HS-27A (cell line): ENCODE data around the gene SETBP1.
A peak's percentile ranks its signal among the peaks of the same experiment; 100 is the strongest.

ENCODE experiments used
- DNase-seq: peaks from one replicate; pipeline ENCODE4 v3.0.0-alpha.2; 2012; ENCODE audit warnings: low read depth, missing footprints

The SETBP1 gene

DNA sequence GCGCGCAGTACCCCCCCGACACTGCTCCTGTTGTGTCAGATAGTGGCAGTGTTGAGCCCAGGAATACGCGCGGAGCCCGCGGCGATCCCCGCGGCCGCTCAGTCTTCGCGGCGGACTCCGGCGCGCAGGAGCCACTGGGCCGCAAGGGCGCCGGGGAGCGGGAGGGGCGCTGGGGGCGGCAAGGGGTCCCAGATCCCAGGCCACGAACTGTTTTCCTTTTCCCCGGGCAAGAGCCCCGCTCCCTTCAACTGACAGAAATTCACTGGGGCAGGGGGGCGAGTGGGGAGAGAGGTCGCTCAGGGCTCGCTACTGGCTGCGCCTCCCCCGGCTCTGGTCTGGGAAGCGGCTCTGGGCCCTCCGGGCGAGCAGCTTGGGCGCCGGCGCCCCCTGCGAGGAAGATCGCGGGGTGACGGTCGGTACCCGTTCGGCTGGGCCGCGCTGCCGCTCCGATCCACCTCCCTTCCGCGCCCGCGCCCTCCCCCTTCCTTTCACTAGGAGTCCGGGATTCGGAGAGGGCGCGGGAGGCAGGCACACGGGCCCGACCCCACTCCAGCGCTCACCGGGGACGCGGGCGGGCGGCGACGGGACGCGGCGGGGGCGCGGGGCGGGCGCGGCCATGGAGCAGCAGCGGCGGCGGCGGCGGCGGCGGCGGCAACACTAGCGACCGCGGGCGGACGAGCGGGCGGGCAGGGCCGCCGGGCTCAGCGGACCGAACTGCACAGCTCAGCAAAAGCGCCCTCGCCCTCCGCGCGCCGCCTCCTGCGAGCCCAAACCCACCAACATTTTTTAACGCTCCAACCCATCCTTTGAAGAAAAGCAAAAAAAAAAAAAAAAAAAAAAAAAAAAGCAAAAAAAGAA, 1.4 kb upstream of the SETBP1 start:
- DNase-seq: peak; percentile 59

DNA sequence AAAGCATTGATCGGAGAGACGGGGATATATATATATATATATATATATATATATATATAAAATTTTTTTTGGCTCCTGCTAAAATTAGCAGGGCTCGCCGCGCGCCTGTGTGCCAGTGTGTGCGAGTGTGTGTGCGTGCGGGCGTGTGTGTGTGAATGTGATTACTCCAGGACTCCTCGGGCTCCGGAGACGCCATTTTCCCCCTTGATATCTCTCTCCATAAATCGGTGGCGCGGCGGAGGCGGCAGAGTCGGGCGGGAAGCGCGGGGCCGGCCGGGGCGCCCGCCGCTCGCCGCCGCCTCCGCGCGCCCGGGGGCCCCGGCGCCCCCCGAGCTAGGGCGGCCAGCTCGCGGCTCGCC, 795 bp upstream of the SETBP1 start:
- peak; percentile 12 for DNase-seq

DNA sequence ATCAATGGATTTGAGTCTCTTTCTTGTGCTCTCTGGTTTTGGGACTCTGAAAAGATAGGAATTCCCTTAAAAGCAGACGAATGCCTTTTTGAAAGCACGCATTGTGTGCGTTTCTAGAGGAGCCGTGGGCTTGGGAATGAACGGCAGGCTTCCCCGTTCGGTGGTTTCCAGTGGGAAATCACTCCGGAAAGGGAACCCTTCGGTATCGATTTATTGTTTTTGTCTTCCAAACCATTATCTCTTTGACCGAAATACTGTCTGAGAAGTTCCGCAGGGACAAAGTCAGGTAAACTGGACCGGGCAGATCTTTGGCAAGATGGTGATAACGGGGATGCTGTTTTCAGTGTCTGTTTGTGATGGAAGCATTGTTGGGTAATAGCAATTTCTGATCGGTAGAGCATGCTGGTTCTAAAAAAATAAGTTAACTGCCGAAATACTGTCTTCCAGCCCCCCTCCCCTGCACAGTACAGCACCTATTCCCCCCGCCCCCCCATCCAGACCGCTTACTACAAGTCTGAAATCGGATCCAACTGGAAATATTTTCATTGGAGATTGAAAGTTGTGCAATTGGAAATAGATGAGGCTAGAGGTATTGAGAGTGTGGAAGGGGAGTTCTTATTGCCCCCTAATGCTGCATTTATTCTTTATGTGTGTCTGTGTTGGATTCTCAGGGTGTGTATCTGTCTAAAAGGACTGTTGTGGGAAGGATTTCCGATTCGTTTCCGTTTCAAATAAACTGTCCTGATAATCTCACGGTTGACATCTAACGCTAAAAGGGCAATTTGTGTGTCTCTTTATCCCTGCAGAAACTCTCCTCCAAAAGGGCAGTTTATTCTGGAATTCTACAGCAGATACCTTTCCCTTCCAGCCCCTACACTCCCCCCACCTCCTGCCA, 635 bp downstream of the SETBP1 start:
- DNase-seq: no peak

DNA sequence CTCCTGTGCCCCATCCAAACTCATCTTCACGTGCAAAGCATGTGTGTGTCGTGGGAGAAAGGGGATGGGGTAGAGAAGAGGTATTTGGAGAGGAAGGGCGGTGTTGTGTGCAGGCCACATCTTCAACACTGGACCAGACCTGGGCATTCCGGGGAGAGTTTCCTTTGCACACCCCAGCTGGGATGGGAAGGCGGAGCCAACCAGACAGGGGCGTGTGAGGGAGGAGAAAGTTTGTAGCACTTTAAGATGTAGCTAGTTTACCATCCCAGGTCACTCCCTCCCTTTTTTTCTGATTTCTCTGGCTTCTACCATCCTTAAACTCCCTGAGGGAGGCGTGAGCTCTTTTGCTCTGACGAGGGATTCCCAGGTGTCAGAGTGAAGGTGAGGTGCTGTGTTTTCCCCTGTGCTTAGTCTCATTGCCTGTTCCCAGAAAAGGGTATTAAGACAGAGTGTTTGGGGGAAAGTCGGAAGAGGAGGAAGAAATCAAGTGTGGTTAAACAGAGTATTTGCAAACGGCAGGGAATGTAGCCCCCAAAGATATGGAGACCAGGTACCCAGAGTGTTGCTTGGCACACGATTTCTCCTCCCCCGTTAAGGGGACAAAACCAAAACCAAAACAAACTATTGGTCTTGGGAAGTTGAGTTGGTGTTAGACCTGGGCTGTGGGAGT, 1.6 kb downstream of the SETBP1 start:
- DNase-seq: no peak

DNA sequence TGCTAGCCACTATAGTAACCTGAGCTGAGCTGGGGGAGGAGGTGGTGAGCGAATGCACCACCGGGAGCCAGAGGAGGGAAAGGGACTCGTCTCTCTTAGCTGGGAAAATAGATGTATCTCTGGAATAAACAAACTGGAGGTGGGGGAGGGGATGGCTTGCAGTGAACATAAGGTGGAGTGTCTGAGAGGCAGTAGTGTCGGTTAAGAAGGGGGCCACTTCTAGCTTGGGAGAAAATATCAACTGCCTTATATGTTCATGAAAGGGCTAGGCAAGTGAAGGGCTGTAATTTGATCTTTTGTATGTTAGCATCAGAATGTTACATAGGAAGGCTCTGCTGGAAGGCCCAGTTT, 2.2 kb downstream of the SETBP1 start:
- DNase-seq: no peak

DNA sequence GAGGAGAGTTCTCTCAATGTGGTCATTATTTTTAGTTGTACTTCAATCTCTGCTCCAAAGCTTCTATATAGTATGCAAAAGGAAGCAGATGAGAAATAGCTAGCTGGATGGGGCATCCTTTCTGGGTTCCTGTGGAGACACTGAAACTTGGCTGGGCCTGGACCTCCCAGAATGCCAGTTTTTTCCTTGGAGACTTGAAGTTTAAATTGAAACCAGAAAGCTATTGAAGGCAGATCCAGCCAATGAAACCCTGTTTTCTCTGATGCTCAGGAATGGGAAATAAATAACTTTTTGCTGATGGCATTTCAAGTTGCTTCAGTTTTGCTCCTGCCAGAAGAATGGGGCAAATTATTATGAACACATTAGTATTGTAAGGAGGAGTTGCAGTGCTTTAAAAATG, 2.9 kb downstream of the SETBP1 start:
- DNase-seq: no peak

DNA sequence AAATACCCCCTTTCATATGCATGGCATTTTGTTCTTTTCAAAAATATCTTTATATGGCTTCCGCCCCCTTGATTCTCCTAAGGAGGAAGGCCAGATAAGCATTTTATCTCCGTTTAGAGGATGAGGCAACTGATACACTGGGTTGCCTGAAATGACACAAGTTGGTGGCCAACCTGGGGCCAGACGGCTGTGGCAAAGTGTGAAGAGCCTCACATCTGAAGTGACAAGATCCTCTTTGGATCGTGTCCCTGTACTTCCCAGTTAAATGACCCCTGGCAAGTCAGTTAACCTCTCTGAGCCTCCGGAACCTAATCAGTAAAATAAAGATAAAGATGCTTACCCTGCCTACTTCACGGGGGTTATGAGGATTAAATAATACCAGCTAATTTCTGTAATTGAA, 4.6 kb downstream of the SETBP1 start:
- no peak for DNase-seq

DNA sequence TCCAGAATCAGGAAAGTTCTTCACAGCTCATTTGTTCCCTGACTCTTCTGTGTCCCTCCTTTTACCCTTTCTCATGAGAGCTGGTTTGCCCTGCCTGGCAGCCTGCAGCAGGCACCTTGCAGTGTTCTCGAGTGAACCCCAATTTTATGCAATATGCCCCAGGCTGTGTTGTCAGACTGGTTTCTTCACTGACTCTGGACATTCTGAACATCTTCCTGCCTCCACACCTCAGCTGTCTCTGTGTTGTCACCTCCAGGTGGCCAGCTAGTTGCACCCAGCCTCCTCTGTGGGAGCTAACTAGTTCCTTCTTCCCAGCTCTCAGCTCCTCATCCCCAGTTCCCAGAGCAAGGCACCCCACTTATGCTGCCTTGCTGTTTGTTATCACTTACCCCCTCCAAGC, 5.5 kb downstream of the SETBP1 start:
- DNase-seq: no peak

DNA sequence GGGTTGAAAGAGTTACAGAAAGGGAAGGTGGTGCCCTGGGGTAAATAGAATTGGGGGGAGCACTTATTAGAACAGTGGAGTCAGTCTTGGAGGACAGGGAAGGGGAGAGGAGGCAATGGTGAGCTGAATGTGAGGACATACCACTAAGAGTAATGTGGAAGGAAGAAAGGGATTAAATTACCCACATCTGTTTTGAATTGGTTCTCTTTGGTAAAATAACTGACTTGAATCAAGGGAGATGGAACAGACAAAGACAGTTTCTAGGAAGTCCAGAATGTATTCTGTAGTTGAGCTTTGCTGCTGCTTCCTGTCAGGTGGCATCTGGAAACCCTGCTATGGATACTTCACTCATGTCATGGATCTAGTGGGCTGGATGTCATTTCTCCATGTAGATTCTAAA, 6.7 kb downstream of the SETBP1 start:
- no peak for DNase-seq

DNA sequence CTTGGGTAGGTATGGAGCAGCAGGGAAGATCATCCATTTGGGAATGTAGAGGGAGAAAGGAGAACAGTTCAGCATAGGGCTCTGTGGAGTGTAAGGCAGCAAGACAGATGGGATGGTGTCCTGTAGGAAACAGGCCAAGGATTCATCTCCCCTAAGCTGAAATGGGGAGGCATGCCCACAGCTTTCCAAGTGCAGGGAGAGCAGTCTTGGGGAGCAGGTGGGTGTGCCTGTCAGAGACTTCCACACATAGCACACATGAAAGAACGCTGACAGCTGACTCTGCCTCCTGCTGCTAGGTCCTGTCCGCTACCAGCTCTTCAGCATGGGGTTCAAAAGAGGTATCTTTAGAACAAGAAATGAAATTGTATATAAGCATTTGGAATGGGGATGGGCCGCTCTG, 9.0 kb downstream of the SETBP1 start:
- DNase-seq: no peak

DNA sequence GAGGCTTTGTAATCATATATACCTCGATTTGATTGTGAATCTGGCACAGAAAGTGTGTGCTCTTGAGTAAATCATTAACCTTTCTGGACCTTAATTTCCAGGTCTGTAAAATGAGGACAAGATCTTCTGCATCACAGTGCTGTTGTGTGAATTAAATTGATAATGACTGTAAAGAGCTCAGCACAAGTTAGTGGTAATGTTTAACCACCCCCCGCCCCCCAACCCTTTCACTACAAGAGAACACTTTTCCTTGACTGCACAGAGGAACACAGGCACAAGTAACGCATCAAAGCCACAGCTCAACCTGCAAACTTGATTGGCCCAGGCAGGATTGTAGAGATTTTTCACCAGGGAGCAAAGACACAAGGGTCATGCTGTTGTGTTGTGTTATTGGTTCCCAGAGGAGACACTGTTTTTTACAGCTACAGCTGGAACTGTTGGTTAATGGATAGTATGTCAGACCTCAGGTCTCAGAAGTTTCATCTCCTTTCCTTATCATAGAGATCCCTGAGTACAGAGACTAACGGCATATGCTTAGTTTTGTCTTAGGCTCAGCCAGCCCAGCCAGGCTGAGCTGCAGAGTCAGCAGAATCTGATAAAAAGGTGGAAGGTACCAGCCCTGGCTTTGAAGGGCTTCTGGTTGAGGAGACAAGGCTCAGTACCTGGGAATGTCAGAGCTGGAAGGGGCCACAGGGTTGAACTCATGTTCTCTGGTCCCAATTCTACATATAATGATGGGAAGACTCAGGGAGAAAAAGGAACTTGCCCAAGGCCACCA, 10.6 kb downstream of the SETBP1 start:
- DNase-seq: no peak

DNA sequence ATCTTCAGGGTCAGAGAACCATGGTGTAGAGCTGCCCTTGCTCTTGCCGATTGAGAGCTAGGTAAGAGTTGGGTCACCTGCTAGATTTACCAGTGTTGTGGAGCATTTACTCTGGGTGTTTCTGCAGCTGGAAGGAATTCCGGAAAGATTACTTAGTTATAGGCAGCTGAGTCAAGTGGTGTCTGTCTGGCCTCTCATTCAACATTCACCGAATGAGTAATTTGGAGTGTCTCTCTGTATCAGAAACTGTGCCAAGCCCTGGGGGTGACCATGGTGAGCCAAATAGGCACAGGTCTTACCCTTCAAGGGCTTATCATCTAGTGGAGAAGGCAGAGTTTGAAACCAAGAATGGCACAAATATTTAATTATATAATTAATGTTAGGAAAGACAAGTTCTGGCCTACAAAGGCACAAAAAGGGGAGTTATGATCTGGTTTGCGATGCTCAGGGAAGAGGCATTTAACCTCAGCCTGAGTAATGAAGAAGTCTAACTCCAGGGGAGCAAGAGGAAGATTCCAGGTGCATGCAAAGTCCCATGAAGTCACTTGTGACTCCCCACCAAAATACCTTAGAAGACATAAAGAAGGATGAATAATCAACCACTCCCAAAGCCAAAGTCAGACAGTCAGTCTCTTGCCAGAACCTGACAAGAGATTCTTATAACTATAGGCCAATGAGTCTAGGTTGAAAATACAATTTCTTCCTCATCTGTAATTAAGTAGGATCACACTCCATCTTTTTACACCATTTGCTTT, 12.5 kb downstream of the SETBP1 start:
- DNase-seq: no peak

DNA sequence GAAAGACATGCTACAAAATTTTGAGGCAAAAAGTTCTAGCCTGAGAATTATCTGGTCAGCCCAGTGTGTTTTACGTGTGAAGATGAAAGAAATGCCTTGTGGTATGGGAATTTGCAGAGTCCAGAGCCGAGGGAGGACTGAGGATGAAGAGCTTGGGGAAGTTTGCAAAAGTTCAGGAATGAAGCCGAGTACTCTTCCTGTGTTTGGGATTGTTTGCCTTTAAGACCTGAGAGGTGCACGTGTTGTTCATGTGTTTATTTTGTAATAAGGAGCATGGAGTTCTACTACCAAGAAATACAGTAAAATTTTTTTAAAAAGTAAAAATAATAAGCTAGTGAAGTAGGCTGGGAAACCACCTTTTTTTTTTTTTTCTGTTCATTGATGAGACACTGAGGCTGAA, 14.8 kb downstream of the SETBP1 start:
- no peak for DNase-seq

DNA sequence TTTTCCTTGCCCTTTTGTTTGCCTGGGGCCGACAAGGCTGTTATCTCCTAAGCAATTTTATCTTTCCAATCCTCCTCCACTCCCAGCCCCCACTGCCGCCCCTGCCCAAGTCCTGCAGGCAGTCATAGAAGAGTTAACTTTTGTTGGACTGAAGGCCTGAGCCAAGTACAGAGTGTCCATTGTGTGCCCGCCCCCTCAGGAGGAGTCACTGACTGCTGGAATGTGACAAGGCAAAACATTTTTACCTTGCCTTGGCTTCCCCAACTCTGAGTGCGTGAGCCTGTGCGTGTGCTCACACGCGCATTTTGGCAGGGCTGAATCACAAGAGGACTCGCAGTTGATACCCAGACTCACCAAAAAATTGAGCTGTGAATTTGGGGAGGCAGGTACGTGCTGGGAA, 16.2 kb downstream of the SETBP1 start:
- DNase-seq: no peak

DNA sequence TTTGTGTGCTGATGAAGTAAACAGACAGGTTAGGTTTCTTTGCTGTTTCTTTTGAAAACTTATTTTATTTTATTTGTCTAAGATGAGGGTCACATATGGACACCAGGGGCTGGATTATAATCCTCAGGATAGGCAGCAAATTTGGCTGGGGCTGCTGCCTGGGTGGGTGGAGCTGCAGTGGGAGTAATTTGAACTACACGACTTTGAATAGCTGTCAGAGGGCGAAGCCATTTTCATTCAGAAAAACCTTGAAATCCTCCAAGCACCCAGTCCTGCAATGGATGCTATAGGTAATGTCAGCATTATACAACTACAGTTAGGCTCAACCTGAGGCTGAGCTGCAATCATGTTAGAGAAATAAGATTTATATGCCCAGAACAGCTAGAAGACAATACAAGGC, 16.6 kb downstream of the SETBP1 start:
- no peak for DNase-seq

DNA sequence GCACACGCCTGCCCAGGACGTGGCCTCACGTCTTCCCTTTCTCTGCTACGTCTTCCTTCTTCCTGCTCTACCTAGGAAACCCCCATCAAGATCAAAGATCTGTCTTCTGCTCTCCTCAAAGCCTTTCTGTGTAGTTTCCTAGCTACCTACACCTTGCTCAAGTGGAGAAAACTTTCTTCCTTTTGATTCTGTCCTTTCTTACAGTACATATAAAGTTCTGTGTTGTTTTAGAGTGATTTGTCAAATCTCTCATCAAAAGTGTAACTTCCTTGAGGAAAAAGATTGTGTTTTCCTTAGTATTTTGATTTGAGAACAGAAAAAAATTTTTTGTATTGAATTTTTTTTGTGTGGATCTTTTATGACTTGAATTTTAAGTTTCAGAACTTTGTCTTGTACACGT, 17.8 kb downstream of the SETBP1 start:
- no peak for DNase-seq

DNA sequence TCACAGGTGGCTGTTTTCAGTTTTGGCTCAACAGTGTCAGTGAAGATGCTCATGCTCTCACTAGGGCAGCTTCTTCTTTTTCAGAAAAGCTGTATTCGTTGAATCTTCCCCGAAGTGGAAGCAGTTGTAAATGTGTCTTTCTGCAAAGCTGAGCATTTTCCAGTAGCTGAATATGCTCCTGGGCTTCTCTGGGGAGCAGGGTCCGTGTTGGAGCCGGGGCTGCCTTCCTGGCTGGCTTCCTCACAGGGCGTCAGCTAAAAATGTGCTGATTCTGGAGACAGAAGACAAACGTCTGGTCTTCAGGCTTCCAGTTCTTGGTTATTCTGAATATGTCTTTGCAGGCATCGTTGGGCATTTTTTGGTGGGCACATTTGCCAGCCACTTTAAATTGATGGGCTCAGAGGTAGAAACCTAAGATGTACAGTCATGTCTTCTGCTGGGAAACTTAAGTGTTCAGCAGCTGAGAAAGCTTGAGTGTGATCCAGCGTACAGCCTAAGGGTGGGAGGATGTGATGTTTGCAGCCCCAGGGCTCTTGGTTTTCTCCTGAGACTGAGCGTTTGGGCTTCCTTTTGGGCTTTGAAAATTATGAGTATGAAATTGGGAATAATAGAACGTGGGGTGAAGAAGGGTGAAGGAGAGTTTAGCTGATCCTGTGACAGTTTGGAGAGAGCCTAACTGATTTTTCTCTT, 19.0 kb downstream of the SETBP1 start:
- no peak for DNase-seq

DNA sequence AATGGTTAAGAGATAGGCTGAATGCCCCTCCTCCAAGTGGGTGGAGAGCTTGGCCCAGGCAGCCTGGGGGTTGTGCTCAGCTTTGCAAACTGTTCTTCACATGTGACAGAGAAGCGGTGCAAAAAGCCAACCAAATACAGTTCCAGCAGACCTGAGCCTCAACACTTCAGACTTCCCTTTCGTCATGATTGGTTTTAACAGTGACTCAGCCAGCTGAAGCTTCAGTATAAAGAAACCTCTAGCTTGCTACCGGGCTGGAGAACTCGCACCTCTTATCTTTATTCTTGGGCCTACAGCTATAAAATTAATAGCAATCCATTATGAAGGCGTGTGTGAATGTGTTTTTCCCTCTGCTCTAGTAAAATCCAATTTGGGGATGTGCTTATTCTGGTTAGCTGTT, 20.0 kb downstream of the SETBP1 start:
- no peak for DNase-seq

DNA sequence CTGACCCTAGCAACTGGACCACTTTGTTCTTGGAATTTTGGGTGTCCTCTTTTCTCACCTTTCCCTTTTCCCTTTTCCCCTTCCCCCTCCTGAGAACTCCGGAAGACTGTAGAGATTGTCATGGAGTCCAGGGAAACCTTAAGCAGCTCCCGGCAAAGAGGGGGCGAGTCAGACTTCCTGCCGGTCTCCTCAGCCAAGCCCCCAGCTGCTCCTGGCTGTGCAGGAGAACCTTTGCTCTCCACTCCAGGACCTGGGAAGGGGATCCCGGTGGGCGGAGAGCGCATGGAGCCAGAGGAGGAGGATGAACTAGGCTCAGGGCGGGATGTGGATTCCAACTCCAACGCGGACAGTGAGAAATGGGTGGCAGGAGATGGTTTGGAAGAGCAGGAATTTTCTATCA, 20.5 kb downstream of the SETBP1 start:
- DNase-seq: no peak

DNA sequence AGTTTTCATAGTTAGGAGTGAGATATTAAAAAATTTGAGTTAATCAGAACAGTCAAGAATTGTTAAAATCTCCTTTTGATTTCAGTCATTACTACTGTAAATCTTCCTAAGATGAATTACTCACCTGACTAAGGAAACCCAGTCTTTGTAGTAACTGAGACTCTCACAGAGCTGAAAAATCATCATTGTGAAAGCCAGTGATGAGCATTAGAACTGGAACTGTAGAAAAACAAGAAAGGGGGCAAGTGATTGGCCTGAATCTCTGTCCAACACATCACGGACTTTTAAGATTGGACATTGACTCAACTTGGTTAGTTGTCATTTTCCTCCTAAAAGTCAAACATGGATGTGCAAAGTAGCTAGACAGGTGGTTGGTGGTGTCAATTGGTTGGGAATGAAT, 21.9 kb downstream of the SETBP1 start:
- no peak for DNase-seq
